CD4-positive, alpha-beta memory T cell (primary cell): Measurements from ENCODE around the gene DNHD1. TPM values are rescaled to one million over a fixed set of nuclear protein-coding genes. Genes with fewer than 3 reads are reported as not detected.
A peak's percentile ranks its signal among the peaks of the same experiment; 100 is the strongest.

Experiments used
- CTCF ChIA-PET: fragments of 350-600 bp; sonication (Branson Sonifier 250); formaldehyde crosslinking; loops from one replicate; lab custom pipeline; 2021; ENCODE audit warnings: inconsistent platforms; ENCODE audit not compliant: partially characterized antibody; lab: Charles Lee
- POLR2A ChIA-PET: fragments of 350-600 bp; sonication (Branson Sonifier 250); formaldehyde crosslinking; loops from one replicate; lab custom pipeline; 2021; ENCODE audit not compliant: partially characterized antibody; lab: Charles Lee
- DNase-seq, 5 donors: peaks; one replicate each; pipeline versions ENCODE4 v3.0.0 to v3.0.0-alpha.2; 2020 to 2022; ENCODE audit warnings: mixed read lengths in 1 of 5
- H3K27ac ChIP-seq: one replicate; pipeline ENCODE4 v1.7.0; 2013; ENCODE audit warnings: low read depth, low read length
- H3K27me3 ChIP-seq: 2 replicates; pipeline ENCODE4 v1.7.0; 2013; ENCODE audit warnings: mild to moderate bottlenecking, low read length, moderate library complexity; ENCODE audit not compliant: insufficient read depth
- H3K36me3 ChIP-seq: 2 replicates; pipeline ENCODE4 v1.7.0; 2013; ENCODE audit warnings: mild to moderate bottlenecking, low read length, moderate library complexity; ENCODE audit not compliant: insufficient read depth
- H3K4me1 ChIP-seq: 2 replicates; pipeline ENCODE4 v1.7.0; 2013; ENCODE audit warnings: mild to moderate bottlenecking, low read length, moderate library complexity; ENCODE audit not compliant: insufficient read depth
- H3K4me3 ChIP-seq, 2 donors: one replicate each; pipeline ENCODE4 v1.7.0; 2013; ENCODE audit warnings: low read length in 2 of 2, mild to moderate bottlenecking in 1 of 2
- H3K9me3 ChIP-seq, 2 donors: one replicate each; pipeline ENCODE4 v1.7.0; 2013; ENCODE audit warnings: low read length in 2 of 2, control low read depth in 1 of 2; ENCODE audit not compliant: control insufficient read depth in 1 of 2
- H3K27ac Mint-ChIP-seq, 7 donors: one replicate each; pipeline ENCODE4 v1.8.0; 2020 to 2021; ENCODE audit warnings: mixed read lengths in 7 of 7, mild to moderate bottlenecking in 6 of 7, inconsistent platforms in 3 of 7, moderate library complexity in 3 of 7
- H3K27me3 Mint-ChIP-seq, 2 donors: one replicate each; pipeline ENCODE4 v1.8.0; 2020 to 2021; ENCODE audit warnings: mixed read lengths in 2 of 2
- H3K36me3 Mint-ChIP-seq, 2 donors: one replicate each; pipeline ENCODE4 v1.8.0; 2020 to 2021; ENCODE audit warnings: mixed read lengths in 2 of 2, inconsistent platforms in 1 of 2, mild to moderate bottlenecking in 1 of 2
- H3K4me1 Mint-ChIP-seq, 4 donors: one replicate each; pipeline ENCODE4 v1.8.0; 2020 to 2021; ENCODE audit warnings: mixed read lengths in 4 of 4, mild to moderate bottlenecking in 1 of 4
- H3K4me3 Mint-ChIP-seq, 8 donors: one replicate each; pipeline ENCODE4 v1.8.0; 2020 to 2021; ENCODE audit warnings: mixed read lengths in 8 of 8, mild to moderate bottlenecking in 7 of 8, moderate library complexity in 6 of 8, inconsistent platforms in 3 of 8
- H3K9me3 Mint-ChIP-seq, 8 donors: one replicate each; pipeline ENCODE4 v1.8.0; 2020 to 2021; ENCODE audit warnings: mixed read lengths in 8 of 8, mild to moderate bottlenecking in 5 of 8, inconsistent platforms in 3 of 8, moderate library complexity in 1 of 8
- intact Hi-C: fragments of 100-400 bp; cut with micrococcal nuclease; formaldehyde crosslinking; loops from one replicate; pipeline ENCODE4 v1.15.1; 2023
- polyA plus RNA-seq, 2 donors: library from polyadenylated mRNA; unstranded; fragments of 300-500 nt; fragmentation: Illumina TruSeq; gene quantifications; one replicate each; pipeline ENCODE4 v1.2.3, GENCODE V29; 2021
- total RNA-seq, 2 experiments: library from RNA; stranded (reverse); gene quantifications; one replicate each; pipeline ENCODE4 v1.2.3, GENCODE V29; 2021

DNHD1 gene
- total and polyA plus RNA-seq, 4 experiments from 2014 or later = 1.2 to 54.0 (median 23.6) TPM

GRCh38 chr11:6603287-6604080 is 106.4 kb downstream of the DNHD1 start, which contains the start of the genes ILK and RRP8:
TSS of gene ILK (plus strand) at chr11:6603774. CDS start at chr11:6604272, 498 bp downstream.
TSS of gene RRP8 (minus strand) at chr11:6603616. CDS start at chr11:6603502, 114 bp downstream.
- intact Hi-C loops = loop anchor here (1.0 to 5.0 kb wide), 10 partner anchors 9 to 369 kb away; partner anchors contain the start of genes ARFIP2, FHIP1B, MRPL17 and TAF10
- H3K4me1 Mint-ChIP-seq = peaks cover 10 to 34% (median 20%) of the 10 kb centered on the region in 4 donors
- Histone ChIP-seq H3K27me3 (no peaks in the 10 kb centered on the region), H3K36me3 (peaks cover 41% of the 10 kb centered on the region), H3K4me3 (peak within 1 kb of the TSS; percentile 94 to 96), H3K9me3 (no peaks in the 10 kb centered on the region), H3K27ac (peak within 1 kb of the TSS; percentile 85), H3K4me1 (peaks cover 62% of the 10 kb centered on the region)
- H3K27ac Mint-ChIP-seq = no peak within 1 kb of the TSS
- no peak within 1 kb of the TSS for H3K4me3 Mint-ChIP-seq
- ChIA-PET CTCF (interaction anchor here (0.9 to 7.6 kb wide), 27 partner anchors 8 to 165 kb away, joined by 3 to 109 read pairs (median 6); partner anchors contain the start of genes ARFIP2, MRPL17, TAF10 and TIMM10B), POLR2A (interaction anchor here (0.6 to 9.6 kb wide), 21 partner anchors 9 to 225 kb away, joined by 3 to 132 read pairs (median 7); partner anchors contain the start of genes APBB1, DCHS1, MRPL17 and SMPD1)
- DNase-seq = peak; percentile 82 to 86 (median 85)
- H3K36me3 Mint-ChIP-seq = peaks cover 16 to 41% of the 10 kb centered on the region in 2 donors
- H3K9me3 Mint-ChIP-seq = no peaks in the 10 kb centered on the region
- H3K27me3 Mint-ChIP-seq = no peaks in the 10 kb centered on the region

GRCh38 chr11:6604081-6604626 is 107.1 kb downstream of the DNHD1 start:
- no peaks in the 10 kb centered on the region for H3K9me3 ChIP-seq
- ChIA-PET POLR2A (interaction anchor here (0.5 to 9.6 kb wide), 23 partner anchors 8 to 225 kb away, joined by 3 to 132 read pairs (median 6); partner anchors contain the start of genes DCHS1, MRPL17, SMPD1 and TAF10), CTCF (interaction anchor here (0.8 to 7.6 kb wide), 29 partner anchors 8 to 214 kb away, joined by 3 to 109 read pairs (median 4); partner anchors contain the start of genes ARFIP2, MRPL17, SMPD1 and TAF10)
- Mint-ChIP-seq H3K4me3 (no peak overlapping the region), H3K36me3 (peaks cover 10 to 40% of the 10 kb centered on the region in 2 donors), H3K9me3 (no peaks in the 10 kb centered on the region), H3K27me3 (no peaks in the 10 kb centered on the region), H3K4me1 (peaks cover 6 to 38% (median 20%) of the 10 kb centered on the region in 4 donors), H3K27ac (no peak overlapping the region)
- H3K27ac ChIP-seq = peak overlapping the region; percentile 85
- H3K4me3 ChIP-seq = peak overlapping the region; percentile 94 to 96
- H3K27me3 ChIP-seq = no peaks in the 10 kb centered on the region
- peaks cover 67% of the 10 kb centered on the region for H3K4me1 ChIP-seq
- peaks cover 41% of the 10 kb centered on the region for H3K36me3 ChIP-seq
- intact Hi-C loops = loop anchor here (1.0 to 5.0 kb wide), 8 partner anchors 8 to 369 kb away; partner anchors contain the start of genes FHIP1B, MRPL17, TAF10 and TPP1
- DNase-seq = peak; percentile 56 to 65 (median 58)

GRCh38 chr11:6604790-6605189 is 107.7 kb downstream of the DNHD1 start:
- no peak for DNase-seq
- Mint-ChIP-seq H3K4me3 (no peak overlapping the region), H3K9me3 (no peaks in the 10 kb centered on the region), H3K27ac (no peak overlapping the region), H3K36me3 (peaks cover 9 to 40% of the 10 kb centered on the region in 2 donors), H3K4me1 (peaks cover 0 to 33% (median 21%) of the 10 kb centered on the region in 4 donors), H3K27me3 (no peaks in the 10 kb centered on the region)
- Histone ChIP-seq H3K27ac (peak overlapping the region; percentile 85), H3K4me1 (peaks cover 67% of the 10 kb centered on the region), H3K4me3 (peak overlapping the region; percentile 94 to 96), H3K9me3 (no peaks in the 10 kb centered on the region), H3K27me3 (no peaks in the 10 kb centered on the region), H3K36me3 (peaks cover 41% of the 10 kb centered on the region)
- POLR2A ChIA-PET = interaction anchor here (0.5 to 9.6 kb wide), 22 partner anchors 8 to 226 kb away, joined by 3 to 132 read pairs (median 6); partner anchors contain the start of genes DCHS1, MRPL17, SMPD1 and TAF10
- CTCF ChIA-PET = interaction anchor here (0.8 to 7.6 kb wide), 30 partner anchors 9 to 215 kb away, joined by 3 to 109 read pairs (median 4); partner anchors contain the start of genes ARFIP2, MRPL17, SMPD1 and TAF10
- intact Hi-C loops = loop anchor here (1.0 to 5.0 kb wide), 8 partner anchors 8 to 370 kb away; partner anchors contain the start of genes FHIP1B, MRPL17, TAF10 and TPP1

- Histone ChIP-seq H3K36me3 (peaks cover 38% of the 10 kb centered on the region), H3K27ac (peak overlapping the region; percentile 52), H3K4me3 (no peak overlapping the region), H3K9me3 (no peaks in the 10 kb centered on the region), H3K27me3 (no peaks in the 10 kb centered on the region), H3K4me1 (peaks cover 79% of the 10 kb centered on the region)
- peaks cover 0 to 39% (median 31%) of the 10 kb centered on the region in 4 donors for H3K4me1 Mint-ChIP-seq
- intact Hi-C loops = no loop called here
- H3K27ac Mint-ChIP-seq = peak overlapping the region in 2 of 7 donors; percentile 33 to 85
- POLR2A ChIA-PET = interaction anchor here (0.9 to 9.6 kb wide), 5 partner anchors 11 to 125 kb away, joined by 3 to 172 read pairs (median 5); partner anchors contain the start of genes ARFIP2, MRPL17, TIMM10B and TPP1
- H3K36me3 Mint-ChIP-seq = peaks cover 12 to 49% of the 10 kb centered on the region in 2 donors
- no peaks in the 10 kb centered on the region for H3K27me3 Mint-ChIP-seq
- peak overlapping the region in 4 of 8 donors; percentile 13 to 68 (median 64) for H3K4me3 Mint-ChIP-seq
- peak in 4 of 5 donors; percentile 18 to 73 (median 23) for DNase-seq
- no peaks in the 10 kb centered on the region for H3K9me3 Mint-ChIP-seq
- CTCF ChIA-PET = interaction anchor here (1.0 to 7.6 kb wide), 7 partner anchors 12 to 227 kb away, joined by 3 to 109 read pairs (median 4); partner anchors contain the start of genes MRPL17 and TPP1
Observed at GRCh38 chr11:6606471-6607189, 109.5 kb downstream of the DNHD1 start.

- H3K9me3 ChIP-seq = no peaks in the 10 kb centered on the region
- peaks cover 72% of the 10 kb centered on the region for H3K4me1 ChIP-seq
- Mint-ChIP-seq H3K4me3 (peak overlapping the region in 5 of 8 donors; percentile 39 to 72 (median 51)), H3K4me1 (peaks cover 0 to 34% (median 29%) of the 10 kb centered on the region in 4 donors), H3K27me3 (no peaks in the 10 kb centered on the region), H3K9me3 (no peaks in the 10 kb centered on the region), H3K27ac (peak overlapping the region in 5 of 7 donors; percentile 62 to 95 (median 87)), H3K36me3 (peaks cover 12 to 46% of the 10 kb centered on the region in 2 donors)
- H3K36me3 ChIP-seq = peaks cover 37% of the 10 kb centered on the region
- no peak overlapping the region for H3K4me3 ChIP-seq
- CTCF ChIA-PET = interaction anchor here (1.0 to 7.6 kb wide), 7 partner anchors 11 to 228 kb away, joined by 4 to 109 read pairs (median 5); partner anchors contain the start of genes MRPL17 and TPP1
- peak in 1 of 5 donors; percentile 18 for DNase-seq
- no peaks in the 10 kb centered on the region for H3K27me3 ChIP-seq
- H3K27ac ChIP-seq = peak overlapping the region; percentile 52
- intact Hi-C loops = no loop called here
- POLR2A ChIA-PET = interaction anchor here (0.9 to 9.6 kb wide), 6 partner anchors 10 to 126 kb away, joined by 3 to 172 read pairs (median 6); partner anchors contain the start of genes ARFIP2, MRPL17, TIMM10B and TPP1
Observed at GRCh38 chr11:6607190-6607795, 110.2 kb downstream of the DNHD1 start.
